Measurements from ENCODE around the gene WSCD2.

The WSCD2 gene

GRCh38 chr12:108099778-108100489 lies 29.2 kb upstream of the WSCD2 start:
- H3K27ac ChIP-seq (replicated peaks), result no peak overlapping the region

GRCh38 chr12:108101605-108102175 lies 27.4 kb upstream of the WSCD2 start:
- H3K27me3 ChIP-seq (ENCODE audit: insufficient read depth, poor library complexity, severe bottlenecking), result no peaks in the 10 kb centered on the region
- DNase-seq (ENCODE audit: low read depth in 1 of 2, low spot score in 1 of 2), result no peak
- H3K27ac ChIP-seq (replicated peaks), result no peak overlapping the region
- no peak for TF ChIP-seq GABPA (IDR thresholded peaks at IDR 0.05; ENCODE audit: low read depth)
- no peak for TF ChIP-seq REST (IDR thresholded peaks at IDR 0.05; ENCODE audit: insufficient replicate concordance, low read depth)
- no peak for TF ChIP-seq POLR2AphosphoS5 (IDR thresholded peaks at IDR 0.05; ENCODE audit: low read depth)
- no peak for TF ChIP-seq CTCF (IDR thresholded peaks at IDR 0.05; ENCODE audit: insufficient read depth, low read length)
- TF ChIP-seq SPI1 (IDR thresholded peaks at IDR 0.05; ENCODE audit: borderline replicate concordance, low read depth), result no peak
- no peak overlapping the region for H3K4me3 ChIP-seq (replicated peaks; ENCODE audit: insufficient read depth, low read length)

More at GRCh38 chr12:108099778-108100489, 29.2 kb upstream of the WSCD2 start:
- H3K27me3 ChIP-seq (ENCODE audit: insufficient read depth, poor library complexity, severe bottlenecking), result peaks cover 2% of the 10 kb centered on the region
- H3K4me3 ChIP-seq (replicated peaks; ENCODE audit: insufficient read depth, low read length), result no peak overlapping the region
- DNase-seq (ENCODE audit: low read depth in 1 of 2, low spot score in 1 of 2), result no peak
- TF ChIP-seq SPI1 (IDR thresholded peaks at IDR 0.05; ENCODE audit: borderline replicate concordance, low read depth) (no peak), GABPA (IDR thresholded peaks at IDR 0.05; ENCODE audit: low read depth) (no peak), CTCF (IDR thresholded peaks at IDR 0.05; ENCODE audit: insufficient read depth, low read length) (no peak), REST (IDR thresholded peaks at IDR 0.05; ENCODE audit: insufficient replicate concordance, low read depth) (no peak), POLR2AphosphoS5 (IDR thresholded peaks at IDR 0.05; ENCODE audit: low read depth) (no peak)

- no peak for DNase-seq (ENCODE audit: low read depth in 1 of 2, low spot score in 1 of 2)
- TF ChIP-seq POLR2AphosphoS5 (IDR thresholded peaks at IDR 0.05; ENCODE audit: low read depth) (no peak), SPI1 (IDR thresholded peaks at IDR 0.05; ENCODE audit: borderline replicate concordance, low read depth) (no peak), REST (IDR thresholded peaks at IDR 0.05; ENCODE audit: insufficient replicate concordance, low read depth) (no peak), GABPA (IDR thresholded peaks at IDR 0.05; ENCODE audit: low read depth) (no peak), CTCF (IDR thresholded peaks at IDR 0.05; ENCODE audit: insufficient read depth, low read length) (no peak)
- Histone ChIP-seq H3K27ac (replicated peaks) (no peak overlapping the region), H3K27me3 (ENCODE audit: insufficient read depth, poor library complexity, severe bottlenecking) (no peaks in the 10 kb centered on the region), H3K4me3 (replicated peaks; ENCODE audit: insufficient read depth, low read length) (no peak overlapping the region)
Measured at GRCh38 chr12:108102363-108102762, 26.7 kb upstream of the WSCD2 start.

All from HL-60 (cell line).